PC-9 (cell line): ENCODE measurements around the gene SBF2.

Experiments
- CTCF ChIP-seq: fragments of 200-600 bp; sonication (generic); conservative IDR thresholded peaks from 2 replicates; pipeline ENCODE4 v1.6.1; 2017; ENCODE audit warnings: mixed run types, antibody characterized with exemption, mild to moderate bottlenecking, moderate library complexity
- EZH2 ChIP-seq: fragments of 200-600 bp; sonication (generic); IDR thresholded peaks from 2 replicates; pipeline ENCODE4 v1.8.0; 2017; ENCODE audit warnings: antibody characterized with exemption, low read depth

DNA sequence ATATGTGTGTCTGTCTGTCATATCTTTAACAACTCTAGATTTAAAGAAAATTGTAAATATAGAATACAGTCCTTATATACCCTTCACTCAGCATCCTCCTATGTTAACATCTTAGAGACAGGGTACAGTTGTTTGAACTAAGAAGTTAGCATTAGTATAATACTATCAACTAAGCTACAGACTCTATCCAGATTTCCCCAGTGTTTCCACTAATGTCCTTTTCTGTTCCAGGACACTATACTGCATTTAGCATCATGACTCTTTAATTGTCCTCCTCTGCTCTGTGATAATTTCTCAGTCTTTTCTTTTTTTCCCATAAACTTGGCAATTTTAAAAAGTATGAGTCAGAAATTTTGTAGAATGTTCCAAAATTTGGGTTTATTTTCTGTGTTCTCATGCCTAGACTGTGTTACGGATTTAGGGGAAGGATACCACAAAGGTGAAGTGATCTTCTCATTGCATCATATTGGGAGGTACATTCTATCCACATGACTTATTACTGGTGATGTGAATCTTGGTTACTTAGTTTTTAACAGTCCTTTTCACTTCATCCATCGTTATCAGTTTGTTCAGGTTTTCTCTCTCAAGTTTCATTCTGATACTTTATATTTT is 168.4 kb downstream of the SBF2 start:
- TF ChIP-seq CTCF (no peak), EZH2 (no peak)
